GM21390 (cell line): ENCODE measurements around the gene IFNA5.

Experiments used
- ATAC-seq: cut with Tn5 transposase; IDR thresholded peaks from one replicate; pipeline ENCODE4 v1.9.1; 2021; ENCODE audit not compliant: unreplicated experiment

The IFNA5 gene

DNA sequence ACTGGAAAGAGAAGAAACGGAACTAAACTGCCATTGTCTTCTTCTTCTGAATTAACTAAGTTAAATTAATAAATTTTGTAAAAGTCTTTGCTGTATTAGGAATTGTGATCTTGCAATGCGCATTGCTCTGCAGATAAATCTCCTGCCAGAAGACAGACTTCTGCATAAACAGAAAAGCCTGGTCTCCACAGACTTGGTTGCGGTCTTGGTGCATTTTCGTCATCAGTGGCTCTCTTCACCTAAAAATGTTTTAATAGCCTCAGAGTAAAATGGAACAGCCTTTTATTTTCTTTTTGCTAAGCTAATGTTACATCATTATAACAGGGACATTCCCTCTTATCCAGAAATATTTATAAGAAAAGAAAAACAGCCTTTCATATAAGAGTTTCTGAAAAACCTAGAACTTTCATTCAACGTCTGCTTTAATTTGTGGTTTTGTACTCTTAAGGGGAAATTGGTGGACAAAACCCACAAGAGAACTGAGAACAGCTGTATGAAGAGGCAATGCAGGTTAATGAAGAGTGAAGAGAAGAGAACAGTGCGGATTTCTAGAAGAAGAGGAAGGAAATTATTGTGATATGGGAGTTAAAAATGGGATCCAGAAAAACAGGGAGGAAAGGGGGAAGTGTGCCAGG lies 10.1 kb downstream of the IFNA5 start:
- ATAC-seq = no peak

DNA sequence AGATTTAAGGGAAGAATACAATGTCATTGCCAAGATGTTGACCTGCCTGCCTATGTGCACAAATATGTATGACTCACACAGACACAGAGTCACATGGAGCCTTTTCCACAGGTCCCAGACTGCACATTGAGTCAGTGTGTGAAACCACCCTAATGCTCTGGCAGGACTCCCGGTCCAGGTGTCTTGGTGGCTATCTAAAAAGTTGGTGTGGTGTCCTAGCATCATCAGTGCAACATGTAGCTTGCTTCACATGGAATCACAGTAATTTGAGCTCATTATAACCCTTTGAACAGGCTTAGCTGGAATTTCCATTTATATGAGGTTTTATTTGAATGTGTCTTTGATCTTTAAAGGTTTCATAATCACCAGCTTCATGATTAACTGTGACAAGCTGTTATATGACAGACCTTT lies 10.7 kb downstream of the IFNA5 start:
- no peak for ATAC-seq

DNA sequence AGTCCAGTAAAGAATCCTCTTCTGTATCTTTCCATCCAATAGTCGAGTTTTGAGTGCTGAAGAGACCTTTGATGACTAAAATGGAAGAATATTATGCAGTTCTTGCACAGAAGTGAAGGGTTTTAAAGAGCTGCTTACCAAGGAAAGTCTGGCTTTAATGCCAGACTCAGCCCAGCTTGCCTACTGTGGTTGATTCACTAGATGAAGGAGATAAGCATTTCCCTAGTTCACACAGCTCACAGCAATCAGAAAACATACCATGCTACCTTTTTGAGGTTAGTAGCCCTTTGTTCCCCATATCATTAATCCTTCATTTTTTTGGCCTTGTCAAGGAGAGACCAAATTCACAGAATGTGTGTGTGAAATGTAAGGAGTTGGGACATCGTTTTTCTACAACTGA lies 15.3 kb downstream of the IFNA5 start:
- ATAC-seq = no peak

GRCh38 chr9:21287280-21287679 lies 17.8 kb downstream of the IFNA5 start:
- no peak for ATAC-seq

- ATAC-seq = no peak
Observed at GRCh38 chr9:21286659-21287058, 18.5 kb downstream of the IFNA5 start.

GRCh38 chr9:21286099-21286498 lies 19.0 kb downstream of the IFNA5 start:
- ATAC-seq = no peak

- no peak for ATAC-seq
Observed at GRCh38 chr9:21281275-21281674, 23.8 kb downstream of the IFNA5 start.

GRCh38 chr9:21268347-21268657 lies 36.8 kb downstream of the IFNA5 start:
- no peak for ATAC-seq

DNA sequence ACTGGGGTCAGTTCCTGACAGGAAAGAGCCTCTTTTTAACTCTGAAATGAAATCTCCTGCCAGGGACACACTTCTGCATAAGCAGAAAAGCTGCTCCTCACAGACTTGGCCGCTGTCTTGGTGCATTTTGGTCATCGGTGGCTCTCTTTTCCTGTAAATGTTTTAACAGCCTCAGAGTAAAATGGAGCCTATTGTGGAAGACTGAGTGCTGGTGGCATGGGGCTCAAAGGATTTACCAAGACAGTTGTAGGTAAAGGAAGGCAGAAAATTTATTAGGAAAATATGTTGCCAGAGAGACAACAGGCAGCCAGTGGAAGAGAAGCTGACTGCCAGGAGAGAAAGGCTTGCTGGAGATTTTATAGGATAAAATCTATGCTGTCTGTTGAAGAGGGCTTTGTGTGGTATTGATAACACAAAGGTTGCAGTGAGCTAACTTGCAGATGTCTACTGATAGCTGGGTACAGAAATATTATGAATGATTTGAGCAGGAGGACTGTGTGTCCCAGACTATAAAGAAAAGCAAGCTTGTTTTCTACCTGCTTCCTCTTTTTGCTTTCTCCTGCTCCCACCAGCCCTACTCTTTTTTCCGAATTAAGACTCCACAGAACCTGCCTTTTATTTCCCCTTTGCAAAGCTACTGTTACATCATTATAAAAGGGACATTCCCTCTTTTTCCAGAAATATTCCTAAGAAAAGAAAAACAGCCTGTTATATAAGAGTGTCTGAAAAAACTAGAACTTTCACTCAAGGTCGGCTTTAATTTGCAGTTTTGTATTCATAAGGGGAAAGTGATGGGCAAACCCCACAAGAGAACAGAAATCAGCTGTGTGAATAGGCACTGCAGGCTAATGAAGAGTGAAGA lies 37.4 kb downstream of the IFNA5 start:
- ATAC-seq = no peak

DNA sequence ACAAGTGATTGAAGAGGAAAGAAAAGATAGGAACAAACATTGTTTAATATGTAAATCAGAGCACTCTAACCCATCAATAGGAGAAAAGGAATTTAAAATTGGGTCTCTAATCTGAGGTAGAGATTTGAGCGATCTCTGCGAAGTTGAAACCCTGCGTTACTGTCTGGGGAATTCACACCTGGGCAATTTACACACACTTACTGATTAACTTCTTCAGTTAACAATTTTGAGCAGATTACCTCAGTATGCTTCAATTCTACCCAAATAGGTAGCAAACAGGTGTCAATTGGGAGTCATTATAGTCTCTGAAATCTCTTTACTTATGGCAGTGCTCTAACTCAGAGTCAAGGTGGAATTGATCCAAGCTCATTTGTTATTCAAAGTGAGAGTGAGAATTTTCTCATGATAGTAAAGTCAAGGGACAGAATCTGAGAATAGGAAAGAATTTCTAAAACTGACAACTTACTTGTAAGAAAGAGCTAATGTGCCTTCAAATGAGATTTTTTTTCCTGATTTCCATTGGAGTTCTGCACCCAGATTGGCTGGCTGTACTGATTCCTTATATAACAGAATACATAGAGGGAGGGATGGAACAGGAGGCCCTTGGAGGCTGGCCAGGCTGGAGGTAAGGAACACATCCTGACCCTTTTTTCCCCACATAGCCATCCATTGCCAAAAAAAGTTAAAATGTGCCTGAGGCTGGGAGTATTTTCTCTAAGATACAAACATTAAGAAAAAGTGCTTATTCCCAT lies 38.2 kb downstream of the IFNA5 start:
- ATAC-seq = no peak

DNA sequence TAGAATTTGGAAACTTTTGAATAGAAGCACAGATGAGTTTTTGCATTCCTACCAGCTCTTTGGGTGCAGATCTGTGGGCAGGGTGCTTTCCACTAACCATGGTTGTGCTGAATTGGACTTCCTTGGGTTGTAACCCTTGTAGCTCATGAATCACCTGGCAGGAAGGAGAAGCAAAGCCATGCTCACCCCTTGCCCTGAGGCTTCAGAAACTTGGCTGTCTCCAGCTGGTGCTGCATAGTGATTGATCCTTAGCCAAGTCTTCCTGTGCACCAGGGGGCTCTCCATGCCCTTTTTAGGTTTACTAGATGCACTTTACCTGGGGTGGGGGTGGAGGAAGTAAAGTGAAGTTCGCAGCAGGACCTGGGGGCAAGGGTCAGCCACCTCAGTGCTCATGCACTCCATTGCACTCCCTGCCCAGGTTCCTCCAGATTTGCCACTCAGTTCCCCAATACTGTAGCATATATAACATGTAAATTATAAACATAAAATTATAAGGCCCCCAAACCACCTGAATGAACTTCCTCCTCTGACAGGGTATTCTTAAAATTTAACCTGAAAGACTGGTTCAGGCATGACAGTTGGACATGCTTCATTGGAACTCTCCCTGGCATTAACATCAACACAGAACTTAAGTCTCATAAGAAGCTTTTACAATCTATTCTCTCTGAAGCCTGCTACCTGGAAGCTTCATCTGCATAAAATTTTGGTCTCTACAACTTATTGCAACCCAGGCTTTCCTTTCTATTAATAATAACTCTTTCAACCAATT lies 39.5 kb downstream of the IFNA5 start:
- ATAC-seq = no peak

DNA sequence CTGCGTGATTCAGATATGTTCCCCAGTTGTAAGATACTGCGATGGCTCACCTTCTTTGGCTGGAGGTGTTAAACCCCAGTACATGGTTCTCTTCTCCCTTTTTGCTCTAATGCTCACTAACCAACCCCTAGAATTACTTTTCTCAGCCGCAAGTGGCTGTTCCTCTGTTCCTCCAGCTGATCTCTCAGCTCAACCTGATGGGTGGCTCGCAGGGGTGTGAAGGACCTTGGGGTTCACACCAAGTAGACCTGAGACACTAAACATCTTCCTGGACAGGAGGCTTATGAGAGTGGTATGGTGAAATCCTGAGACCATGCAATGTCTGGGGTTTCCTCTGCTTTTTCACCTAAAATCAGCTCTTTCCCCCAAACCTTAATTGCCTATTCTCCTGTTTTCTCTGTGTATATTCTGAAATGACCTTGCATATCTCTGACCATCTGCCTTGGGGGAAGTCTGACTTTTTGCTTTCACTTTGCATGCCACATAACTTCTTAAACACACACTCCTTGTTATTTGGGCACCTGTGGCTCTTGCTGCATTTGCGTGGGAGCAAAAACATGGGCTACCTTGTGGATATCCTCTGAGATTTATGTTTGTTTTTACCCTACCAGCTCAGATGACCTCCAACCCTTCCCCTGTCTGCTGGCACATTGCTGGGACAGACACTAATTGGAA lies 49.4 kb downstream of the IFNA5 start:
- no peak for ATAC-seq
